Neural cell (in vitro differentiated cells): ENCODE results near the gene MRPL58. TPM values are rescaled to one million over a fixed set of nuclear protein-coding genes. Genes with fewer than 3 reads are reported as not detected.

Experiments used
- H2AFZ ChIP-seq: fragments of 200-600, 300-800 bp; sonication (generic), shearing (Covaris generic); 2 replicates; pipeline ENCODE4 v1.6.0; 2014; ENCODE audit warnings: low read depth, mild to moderate bottlenecking, antibody characterized with exemption, low read length, moderate library complexity
- H3F3A ChIP-seq: fragments of 200-600 bp; shearing (Covaris generic); 2 replicates; pipeline ENCODE4 v1.6.1; 2016; ENCODE audit warnings: mild to moderate bottlenecking, moderate library complexity, mixed read lengths, antibody characterized with exemption, low read length; ENCODE audit not compliant: insufficient read depth, poor library complexity, severe bottlenecking
- H3K27ac ChIP-seq: fragments of 200-600, 300-800 bp; sonication (generic), shearing (Covaris generic); 2 replicates; pipeline ENCODE4 v1.5.1; 2014; ENCODE audit warnings: mild to moderate bottlenecking, low read length, moderate library complexity
- H3K27me3 ChIP-seq: fragments of 300-800, 200-600 bp; sonication (generic), shearing (Covaris generic); 2 replicates; pipeline ENCODE4 v1.6.0; 2014; ENCODE audit warnings: mild to moderate bottlenecking, low read depth, low read length, moderate library complexity; ENCODE audit not compliant: insufficient read depth
- H3K36me3 ChIP-seq: fragments of 300-800, 200-600 bp; sonication (generic), shearing (Covaris generic); 2 replicates; pipeline ENCODE4 v1.5.1; 2014; ENCODE audit warnings: mild to moderate bottlenecking, antibody characterized with exemption, low read length, moderate library complexity; ENCODE audit not compliant: insufficient read depth
- H3K4me2 ChIP-seq: fragments of 300-800, 200-600 bp; sonication (generic), shearing (Covaris generic); 2 replicates; pipeline ENCODE4 v1.6.0; 2014; ENCODE audit warnings: mild to moderate bottlenecking, low read length
- H3K4me3 ChIP-seq: fragments of 300-800, 200-600 bp; sonication (generic), shearing (Covaris generic); 2 replicates; pipeline ENCODE4 v1.5.1; 2014; ENCODE audit warnings: mild to moderate bottlenecking, low read length, moderate library complexity
- H3K79me2 ChIP-seq: fragments of 200-600 bp; shearing (Covaris generic); replicated peaks from 2 replicates; pipeline ENCODE4 v1.6.0; 2014; ENCODE audit warnings: mild to moderate bottlenecking, low read length, moderate library complexity; ENCODE audit not compliant: insufficient read depth
- H3K9ac ChIP-seq: fragments of 300-800, 200-600 bp; sonication (generic), shearing (Covaris generic); 2 replicates; pipeline ENCODE4 v1.6.1; 2016; ENCODE audit warnings: mild to moderate bottlenecking, low read length, mixed read lengths
- H3K9me2 ChIP-seq: fragments of 200-600 bp; shearing (Covaris generic); 2 replicates; pipeline ENCODE4 v1.6.1; 2016; ENCODE audit warnings: mild to moderate bottlenecking, low read length, mixed read lengths; ENCODE audit not compliant: insufficient read depth
- H3K9me3 ChIP-seq: fragments of 200-600, 300-800 bp; sonication (generic), shearing (Covaris generic); 2 replicates; pipeline ENCODE4 v1.6.1; 2016; ENCODE audit warnings: mild to moderate bottlenecking, mixed run types, low read length, moderate library complexity, mixed read lengths
- H4K20me1 ChIP-seq: fragments of 200-600 bp; shearing (Covaris generic); 2 replicates; pipeline ENCODE4 v1.6.1; 2016; ENCODE audit warnings: mild to moderate bottlenecking, mixed run types; ENCODE audit not compliant: insufficient read depth
- CTCF ChIP-seq: fragments of 450-650 bp; IDR thresholded peaks from 2 replicates; pipeline ENCODE4 v1.5.1; 2014; ENCODE audit warnings: antibody characterized with exemption, mild to moderate bottlenecking, moderate library complexity; ENCODE audit not compliant: poor library complexity, severe bottlenecking
- EP300 ChIP-seq: fragments of 450-650 bp; conservative IDR thresholded peaks from 2 replicates; pipeline ENCODE4 v1.6.1; 2014; ENCODE audit warnings: antibody characterized with exemption, mild to moderate bottlenecking, moderate library complexity; ENCODE audit not compliant: poor library complexity, severe bottlenecking
- MXI1 ChIP-seq: fragments of 450-650 bp; conservative IDR thresholded peaks from 2 replicates; pipeline ENCODE4 v1.6.1; 2014; ENCODE audit warnings: antibody characterized with exemption, mild to moderate bottlenecking; ENCODE audit not compliant: poor library complexity, severe bottlenecking
- POLR2AphosphoS5 ChIP-seq: IDR thresholded peaks from 2 replicates; pipeline ENCODE4 v1.6.1; 2012
- RAD21 ChIP-seq: fragments of 450-650 bp; conservative IDR thresholded peaks from 2 replicates; pipeline ENCODE4 v1.6.1; 2014; ENCODE audit warnings: antibody characterized with exemption, mild to moderate bottlenecking, moderate library complexity
- REST ChIP-seq: IDR thresholded peaks from 2 replicates; pipeline ENCODE4 v1.6.1; 2012; ENCODE audit warnings: borderline replicate concordance
- SMC3 ChIP-seq: fragments of 450-650 bp; conservative IDR thresholded peaks from 2 replicates; pipeline ENCODE4 v1.6.1; 2014; ENCODE audit warnings: antibody characterized with exemption, mild to moderate bottlenecking, moderate library complexity; ENCODE audit not compliant: poor library complexity
- TAF1 ChIP-seq: IDR thresholded peaks from 2 replicates; pipeline ENCODE4 v1.6.1; 2012; ENCODE audit warnings: low read depth
- polyA plus RNA-seq: library from polyadenylated mRNA; depleted of rRNA; stranded (reverse); fragments of >200 nt; gene quantifications from 2 replicates; pipeline ENCODE4 v1.2.3, GENCODE V29; 2014

The MRPL58 gene
- polyA plus RNA-seq, 1 donor from 2014 or later: 47.4 TPM

- no peaks in the 10 kb centered on the region for H4K20me1 ChIP-seq
- peak overlapping the region; percentile 92 for H3K27ac ChIP-seq
- H3K27me3 ChIP-seq: no peaks in the 10 kb centered on the region
- peak overlapping the region; percentile 83 for H3K9ac ChIP-seq
- peak overlapping the region; percentile 94 for H3K4me2 ChIP-seq
- no peaks in the 10 kb centered on the region for H3K9me2 ChIP-seq
- peaks cover 4% of the 10 kb centered on the region for H3F3A ChIP-seq
- H3K79me2 ChIP-seq: peaks cover 6% of the 10 kb centered on the region
- H3K4me3 ChIP-seq: peak overlapping the region; percentile 71
- no peaks in the 10 kb centered on the region for H3K36me3 ChIP-seq
- H2AFZ ChIP-seq: peak overlapping the region; percentile 90
- no peaks in the 10 kb centered on the region for H3K9me3 ChIP-seq
- TF ChIP-seq CTCF: no peak
- no peak for TF ChIP-seq EP300
- no peak for TF ChIP-seq MXI1
- TF ChIP-seq REST: no peak
- TF ChIP-seq SMC3: no peak
- no peak for TF ChIP-seq TAF1
- TF ChIP-seq RAD21: no peak
Measured at GRCh38 chr17:75012096-75012345, 449 bp upstream of the MRPL58 start.

- Histone ChIP-seq H3F3A (peaks cover 4% of the 10 kb centered on the region), H3K27me3 (no peaks in the 10 kb centered on the region), H3K9me2 (no peaks in the 10 kb centered on the region), H3K9me3 (no peaks in the 10 kb centered on the region), H3K27ac (peak overlapping the region; percentile 92), H3K4me2 (peak overlapping the region; percentile 78), H3K79me2 (peaks cover 6% of the 10 kb centered on the region), H3K4me3 (peak overlapping the region; percentile 71), H3K9ac (peak overlapping the region; percentile 83), H3K36me3 (no peaks in the 10 kb centered on the region), H4K20me1 (no peaks in the 10 kb centered on the region), H2AFZ (peak overlapping the region; percentile 60)
- TF ChIP-seq RAD21 (no peak), REST (peak; percentile 30), POLR2AphosphoS5 (no peak), EP300 (peak; percentile 13)
Measured at GRCh38 chr17:75013092-75013559, 656 bp downstream of the MRPL58 start.
